Breast epithelium (tissue), 3 donors: ENCODE data around the gene RASA4B.

Experiments
- CTCF ChIP-seq, 3 donors: fragments of 450-650 bp; IDR thresholded peaks; one replicate each; pipeline ENCODE4 v1.5.1; 2016 to 2017; ENCODE audit warnings: antibody characterized with exemption in 3 of 3, mild to moderate bottlenecking in 3 of 3, moderate library complexity in 3 of 3
- POLR2A ChIP-seq: fragments of 450-650 bp; IDR thresholded peaks from one replicate; pipeline ENCODE4 v1.6.1; 2016; ENCODE audit warnings: antibody characterized with exemption, mild to moderate bottlenecking, moderate library complexity
- POLR2AphosphoS5 ChIP-seq, 3 donors: sonication (generic); formaldehyde crosslinking; IDR thresholded peaks; one replicate each; pipeline ENCODE4 v1.6.1; 2017; ENCODE audit warnings: antibody characterized with exemption in 3 of 3

DNA sequence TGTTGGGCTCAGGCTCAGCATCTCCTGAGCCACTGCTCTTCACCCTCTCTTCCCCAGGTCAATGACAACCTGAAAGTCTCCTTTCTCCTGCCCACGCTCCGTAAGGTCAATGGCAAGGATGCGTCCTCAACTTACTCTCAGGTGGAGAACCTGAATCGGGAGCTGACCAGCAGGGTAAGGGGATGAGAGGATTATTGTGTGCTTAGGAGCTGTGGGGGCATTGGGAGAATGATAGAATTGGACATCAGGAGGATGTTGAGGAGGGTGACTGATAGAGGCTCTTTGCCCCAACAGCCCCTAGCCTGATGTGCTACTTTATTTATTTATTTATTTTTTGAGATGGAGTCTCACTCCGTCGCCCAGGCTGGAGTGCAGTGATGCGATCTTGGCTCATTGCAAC lies 51.5 kb downstream of the RASA4B start:
- TF ChIP-seq POLR2A (no peak), CTCF (IDR thresholded peaks at IDR 0.05) (no peak), POLR2AphosphoS5 (IDR thresholded peaks at IDR 0.05) (no peak)
